ENCODE data around the gene CORO2B. TPM values are rescaled to one million over a fixed set of nuclear protein-coding genes. Genes with fewer than 3 reads are reported as not detected.

Gene CORO2B
- total RNA-seq, 6 donors from 2014 or later: 0.79 to 9.0 (median 2.0) TPM

DNA sequence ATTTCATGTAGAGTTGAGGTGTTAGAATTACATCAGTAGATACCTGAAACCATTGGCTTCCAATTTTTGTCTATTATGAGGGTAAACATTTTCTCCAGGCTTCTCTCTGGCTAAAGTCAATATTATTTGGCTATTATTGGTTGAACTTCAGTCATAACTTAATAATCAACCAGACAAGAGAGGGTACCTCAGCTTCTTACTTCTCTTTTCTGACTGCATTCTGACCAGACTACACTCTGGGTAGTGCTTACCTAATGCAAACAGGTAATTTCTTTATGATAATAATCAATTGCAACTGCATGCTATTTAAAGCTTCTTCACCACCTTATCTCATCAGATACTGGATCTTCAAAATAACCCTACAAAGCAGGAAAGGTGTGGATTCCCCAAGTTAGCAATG, 156.8 kb downstream of the CORO2B start:
- no peaks in the 10 kb centered on the region for H3K36me3 ChIP-seq
- H3K27ac ChIP-seq: no peak overlapping the region
- no peaks in the 10 kb centered on the region for H3K27me3 ChIP-seq
- DNase-seq (no peak), ATAC-seq (ENCODE audit: low FRiP score in 2 of 2) (no peak)
- H3K9me3 ChIP-seq: no peaks in the 10 kb centered on the region
- TF ChIP-seq POLR2A (IDR thresholded peaks at IDR 0.05) (no peak), EP300 (IDR thresholded peaks at IDR 0.05) (no peak), CTCF (IDR thresholded peaks at IDR 0.05) (no peak), POLR2AphosphoS5 (IDR thresholded peaks at IDR 0.05) (no peak)
- H3K4me3 ChIP-seq: no peak overlapping the region
- peaks cover 5 to 9% (median 6%) of the 10 kb centered on the region in 4 donors for H3K4me1 ChIP-seq

GRCh38 chr15:68739390-68740080, 160.7 kb downstream of the CORO2B start:
- Histone ChIP-seq H3K27ac (no peak overlapping the region), H3K36me3 (no peaks in the 10 kb centered on the region), H3K4me3 (no peak overlapping the region), H3K27me3 (no peaks in the 10 kb centered on the region), H3K4me1 (no peaks in the 10 kb centered on the region), H3K9me3 (no peaks in the 10 kb centered on the region)
- ATAC-seq (ENCODE audit: low FRiP score in 2 of 2): no peak
- DNase-seq: no peak
- WGBS, 2 donors: 76 to 81% methylated on average over 6 of the region's 6 CpGs
- TF ChIP-seq EP300 (IDR thresholded peaks at IDR 0.05) (no peak), POLR2AphosphoS5 (IDR thresholded peaks at IDR 0.05) (no peak), POLR2A (IDR thresholded peaks at IDR 0.05) (no peak), CTCF (IDR thresholded peaks at IDR 0.05) (no peak)

DNA sequence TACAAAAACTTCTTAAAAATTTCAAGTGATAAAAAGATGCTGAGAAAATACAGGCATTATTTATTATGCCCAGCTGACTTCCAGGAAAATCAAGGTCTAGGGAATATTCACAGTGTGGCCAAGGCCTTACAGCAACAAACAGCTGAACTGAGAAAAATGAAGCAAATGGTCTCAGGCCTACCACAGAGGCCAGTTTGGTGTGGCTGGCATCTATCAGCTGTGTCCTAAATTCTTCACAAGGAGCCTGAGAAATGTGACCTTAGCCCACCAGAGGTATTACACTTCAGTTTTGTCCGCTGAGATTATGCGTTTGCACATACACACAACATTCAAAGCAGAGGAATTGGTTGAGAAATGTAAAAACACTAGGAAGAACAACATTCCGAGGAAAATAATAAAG, 164.5 kb downstream of the CORO2B start:
- no peaks in the 10 kb centered on the region for H3K4me1 ChIP-seq
- TF ChIP-seq EP300 (IDR thresholded peaks at IDR 0.05): no peak
- no peak for TF ChIP-seq CTCF (IDR thresholded peaks at IDR 0.05)
- TF ChIP-seq POLR2AphosphoS5 (IDR thresholded peaks at IDR 0.05): no peak
- no peak for TF ChIP-seq POLR2A (IDR thresholded peaks at IDR 0.05)
- ATAC-seq (ENCODE audit: low FRiP score in 2 of 2) (no peak), DNase-seq (no peak)
- 92 to 94% methylated on average over 3 of the region's 3 CpGs for WGBS, 2 donors
- H3K36me3 ChIP-seq: no peaks in the 10 kb centered on the region
- no peaks in the 10 kb centered on the region for H3K27me3 ChIP-seq
- H3K4me3 ChIP-seq: no peak overlapping the region
- H3K27ac ChIP-seq: no peak overlapping the region
- no peaks in the 10 kb centered on the region for H3K9me3 ChIP-seq

DNA sequence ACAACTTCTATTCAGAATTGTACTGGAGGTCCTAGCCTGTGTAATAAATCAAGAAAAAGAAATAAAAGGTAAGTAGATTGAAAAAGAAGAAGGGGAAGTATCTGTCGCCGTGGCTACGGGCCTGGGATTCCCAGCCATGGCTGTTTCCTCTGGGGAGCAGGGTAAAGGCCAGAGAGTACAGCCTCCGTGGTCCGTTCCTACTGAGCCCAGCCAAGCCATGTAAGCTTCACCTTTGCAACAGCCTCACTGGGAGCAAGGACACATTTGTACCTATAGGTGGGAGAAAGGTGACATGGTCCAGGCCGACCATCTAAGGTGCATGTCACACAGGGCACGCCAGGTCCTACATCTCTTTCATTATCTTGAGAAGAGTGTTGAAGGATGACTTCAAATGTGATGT, 170.6 kb downstream of the CORO2B start:
- DNase-seq (no peak), ATAC-seq (ENCODE audit: low FRiP score in 2 of 2) (no peak)
- Histone ChIP-seq H3K4me1 (no peaks in the 10 kb centered on the region), H3K9me3 (no peaks in the 10 kb centered on the region), H3K27ac (no peak overlapping the region), H3K4me3 (no peak overlapping the region), H3K36me3 (no peaks in the 10 kb centered on the region), H3K27me3 (no peaks in the 10 kb centered on the region)
- TF ChIP-seq POLR2AphosphoS5 (IDR thresholded peaks at IDR 0.05) (no peak), CTCF (IDR thresholded peaks at IDR 0.05) (no peak), EP300 (IDR thresholded peaks at IDR 0.05) (no peak), POLR2A (IDR thresholded peaks at IDR 0.05) (no peak)
- 84 to 93% methylated on average over 7 of the region's 7 CpGs for WGBS, 2 donors

- Histone ChIP-seq H3K27me3 (no peaks in the 10 kb centered on the region), H3K27ac (no peak overlapping the region), H3K9me3 (no peaks in the 10 kb centered on the region), H3K4me1 (no peaks in the 10 kb centered on the region), H3K4me3 (no peak overlapping the region), H3K36me3 (no peaks in the 10 kb centered on the region)
- 73 to 89% methylated on average over 2 of the region's 2 CpGs for WGBS, 2 donors
- no peak for DNase-seq
- TF ChIP-seq POLR2AphosphoS5 (IDR thresholded peaks at IDR 0.05): no peak
- no peak for ATAC-seq (ENCODE audit: low FRiP score in 2 of 2)
Measured at GRCh38 chr15:68749793-68750192, 171.0 kb downstream of the CORO2B start.
